ENCODE data around the gene RB1. TPM values are rescaled to one million over a fixed set of nuclear protein-coding genes. Genes with fewer than 3 reads are reported as not detected.

Gene RB1
- total RNA-seq, result 23.8 TPM
- long read RNA-seq, full-length matches to known transcripts, result 27 of 32 reads
- long read RNA-seq, partial matches to known transcripts, result 2 of 32 reads
- long read RNA-seq, other reads (novel, unspliced or antisense), result 3 of 32 reads

DNA sequence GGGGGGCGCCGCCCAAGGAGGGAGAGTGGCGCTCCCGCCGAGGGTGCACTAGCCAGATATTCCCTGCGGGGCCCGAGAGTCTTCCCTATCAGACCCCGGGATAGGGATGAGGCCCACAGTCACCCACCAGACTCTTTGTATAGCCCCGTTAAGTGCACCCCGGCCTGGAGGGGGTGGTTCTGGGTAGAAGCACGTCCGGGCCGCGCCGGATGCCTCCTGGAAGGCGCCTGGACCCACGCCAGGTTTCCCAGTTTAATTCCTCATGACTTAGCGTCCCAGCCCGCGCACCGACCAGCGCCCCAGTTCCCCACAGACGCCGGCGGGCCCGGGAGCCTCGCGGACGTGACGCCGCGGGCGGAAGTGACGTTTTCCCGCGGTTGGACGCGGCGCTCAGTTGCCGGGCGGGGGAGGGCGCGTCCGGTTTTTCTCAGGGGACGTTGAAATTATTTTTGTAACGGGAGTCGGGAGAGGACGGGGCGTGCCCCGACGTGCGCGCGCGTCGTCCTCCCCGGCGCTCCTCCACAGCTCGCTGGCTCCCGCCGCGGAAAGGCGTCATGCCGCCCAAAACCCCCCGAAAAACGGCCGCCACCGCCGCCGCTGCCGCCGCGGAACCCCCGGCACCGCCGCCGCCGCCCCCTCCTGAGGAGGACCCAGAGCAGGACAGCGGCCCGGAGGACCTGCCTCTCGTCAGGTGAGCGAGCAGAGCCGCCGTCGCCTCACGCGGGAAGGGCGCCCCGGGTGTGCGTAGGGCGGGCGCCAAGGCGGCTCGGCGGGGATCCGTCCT is at the start of gene RB1:
RB1 (plus strand) TSS at position 393 of the 784 bp plus-strand sequence; CDS start at position 555, 162 bp downstream.
- intact Hi-C loops (cut with micrococcal nuclease), result loop anchor here (10.0 kb wide), 1 partner anchor 69 kb away; the partner anchor contains the start of gene ITM2B
- peak; percentile 94 for DNase-seq
- peak within 1 kb of the TSS; percentile 96 for H3K4me3 ChIP-seq
- H3K36me3 ChIP-seq, result peaks cover 14% of the 10 kb centered on the region
- peak within 1 kb of the TSS; percentile 100 for H3K27ac ChIP-seq (replicated peaks)
- TF ChIP-seq, protein P1, sequence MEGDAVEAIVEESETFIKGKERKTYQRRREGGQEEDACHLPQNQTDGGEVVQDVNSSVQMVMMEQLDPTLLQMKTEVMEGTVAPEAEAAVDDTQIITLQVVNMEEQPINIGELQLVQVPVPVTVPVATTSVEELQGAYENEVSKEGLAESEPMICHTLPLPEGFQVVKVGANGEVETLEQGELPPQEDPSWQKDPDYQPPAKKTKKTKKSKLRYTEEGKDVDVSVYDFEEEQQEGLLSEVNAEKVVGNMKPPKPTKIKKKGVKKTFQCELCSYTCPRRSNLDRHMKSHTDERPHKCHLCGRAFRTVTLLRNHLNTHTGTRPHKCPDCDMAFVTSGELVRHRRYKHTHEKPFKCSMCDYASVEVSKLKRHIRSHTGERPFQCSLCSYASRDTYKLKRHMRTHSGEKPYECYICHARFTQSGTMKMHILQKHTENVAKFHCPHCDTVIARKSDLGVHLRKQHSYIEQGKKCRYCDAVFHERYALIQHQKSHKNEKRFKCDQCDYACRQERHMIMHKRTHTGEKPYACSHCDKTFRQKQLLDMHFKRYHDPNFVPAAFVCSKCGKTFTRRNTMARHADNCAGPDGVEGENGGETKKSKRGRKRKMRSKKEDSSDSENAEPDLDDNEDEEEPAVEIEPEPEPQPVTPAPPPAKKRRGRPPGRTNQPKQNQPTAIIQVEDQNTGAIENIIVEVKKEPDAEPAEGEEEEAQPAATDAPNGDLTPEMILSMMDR (IDR thresholded peaks at IDR 0.05; ENCODE audit: borderline replicate concordance), result no peak
- H3K4me1 ChIP-seq, result peaks cover 49% of the 10 kb centered on the region
- no peaks in the 10 kb centered on the region for H3K9me3 ChIP-seq (replicated peaks)
- H3K27me3 ChIP-seq (ENCODE audit: low read depth), result no peaks in the 10 kb centered on the region

DNA sequence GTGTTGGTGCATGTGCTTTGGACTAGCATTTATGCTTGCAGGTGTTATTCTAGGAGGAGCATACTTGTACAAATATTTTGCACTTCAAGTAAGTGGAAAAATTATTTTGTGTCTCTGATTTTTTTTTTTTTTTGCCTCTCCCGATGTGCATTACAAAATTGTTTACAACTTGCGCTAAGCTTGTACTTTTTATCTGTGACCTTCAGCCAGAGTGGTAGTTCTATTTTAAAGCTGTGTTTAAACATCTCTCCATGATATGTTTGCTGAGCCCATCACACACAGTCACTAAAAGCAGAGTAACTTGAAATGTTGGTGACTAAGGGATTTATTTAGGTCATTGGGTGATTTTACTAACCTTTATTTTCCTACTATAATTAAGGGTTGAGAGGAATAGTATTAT is 49.7 kb upstream of the RB1 start:
- TF ChIP-seq, protein P1 (IDR thresholded peaks at IDR 0.05; ENCODE audit: borderline replicate concordance), result no peak
- no peak overlapping the region for H3K4me3 ChIP-seq
- no peaks in the 10 kb centered on the region for H3K9me3 ChIP-seq (replicated peaks)
- intact Hi-C loops (cut with micrococcal nuclease), result no loop called here
- H3K36me3 ChIP-seq, result peaks cover 52% of the 10 kb centered on the region
- no peaks in the 10 kb centered on the region for H3K27me3 ChIP-seq (ENCODE audit: low read depth)
- peak overlapping the region; percentile 69 for H3K27ac ChIP-seq (replicated peaks)
- DNase-seq, result no peak
- peaks cover 96% of the 10 kb centered on the region for H3K4me1 ChIP-seq

GRCh38 chr13:48255090-48255489 is 48.5 kb upstream of the RB1 start:
- H3K9me3 ChIP-seq (replicated peaks), result no peaks in the 10 kb centered on the region
- intact Hi-C loops (cut with micrococcal nuclease), result no loop called here
- no peaks in the 10 kb centered on the region for H3K27me3 ChIP-seq (ENCODE audit: low read depth)
- no peak overlapping the region for H3K4me3 ChIP-seq
- H3K36me3 ChIP-seq, result peaks cover 64% of the 10 kb centered on the region
- TF ChIP-seq, protein P1 (IDR thresholded peaks at IDR 0.05; ENCODE audit: borderline replicate concordance), result no peak
- peak overlapping the region; percentile 17 for H3K27ac ChIP-seq (replicated peaks)
- peaks cover 92% of the 10 kb centered on the region for H3K4me1 ChIP-seq
- no peak for DNase-seq

DNA sequence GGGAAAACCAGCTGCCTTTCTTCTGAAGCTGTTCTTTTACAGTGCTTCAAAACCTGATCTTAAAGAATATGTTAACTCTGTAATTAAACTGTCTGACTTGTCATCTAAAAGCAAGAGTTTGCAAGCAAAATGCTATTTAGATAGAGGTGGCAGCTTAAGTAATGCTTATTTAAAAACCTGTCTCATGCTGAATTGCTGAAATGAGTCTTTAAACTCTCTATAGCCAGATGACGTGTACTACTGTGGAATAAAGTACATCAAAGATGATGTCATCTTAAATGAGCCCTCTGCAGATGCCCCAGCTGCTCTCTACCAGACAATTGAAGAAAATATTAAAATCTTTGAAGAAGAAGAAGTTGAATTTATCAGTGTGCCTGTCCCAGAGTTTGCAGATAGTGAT is 47.6 kb upstream of the RB1 start:
- no peak for DNase-seq
- peaks cover 88% of the 10 kb centered on the region for H3K4me1 ChIP-seq
- H3K27me3 ChIP-seq (ENCODE audit: low read depth), result no peaks in the 10 kb centered on the region
- intact Hi-C loops (cut with micrococcal nuclease), result no loop called here
- H3K36me3 ChIP-seq, result peaks cover 73% of the 10 kb centered on the region
- no peak overlapping the region for H3K4me3 ChIP-seq
- H3K27ac ChIP-seq (replicated peaks), result peak overlapping the region; percentile 17
- TF ChIP-seq, protein P1 (IDR thresholded peaks at IDR 0.05; ENCODE audit: borderline replicate concordance), result no peak
- H3K9me3 ChIP-seq (replicated peaks), result no peaks in the 10 kb centered on the region

DNA sequence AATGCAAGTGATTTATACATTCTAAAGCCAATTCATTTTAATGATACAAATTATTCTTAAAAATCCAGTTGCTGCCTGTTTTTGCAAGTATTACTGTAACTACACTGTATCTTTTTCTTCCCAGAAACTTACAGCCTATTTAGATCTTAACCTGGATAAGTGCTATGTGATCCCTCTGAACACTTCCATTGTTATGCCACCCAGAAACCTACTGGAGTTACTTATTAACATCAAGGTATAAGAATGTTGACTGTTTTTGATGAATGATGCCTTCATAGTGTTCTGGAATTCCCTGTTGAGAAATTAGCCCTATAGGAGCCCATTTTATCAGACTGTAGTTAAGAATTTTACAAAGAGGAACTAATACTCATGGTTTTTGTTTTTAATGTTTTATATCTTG is 45.5 kb upstream of the RB1 start:
- H3K36me3 ChIP-seq, result peaks cover 92% of the 10 kb centered on the region
- TF ChIP-seq, protein P1 (IDR thresholded peaks at IDR 0.05; ENCODE audit: borderline replicate concordance), result no peak
- intact Hi-C loops (cut with micrococcal nuclease), result no loop called here

More for the DNA sequence above, 45.5 kb upstream of the RB1 start:
- no peak overlapping the region for H3K4me3 ChIP-seq
- no peaks in the 10 kb centered on the region for H3K27me3 ChIP-seq (ENCODE audit: low read depth)
- no peak overlapping the region for H3K27ac ChIP-seq (replicated peaks)
- DNase-seq, result no peak
- peaks cover 69% of the 10 kb centered on the region for H3K4me1 ChIP-seq
- no peaks in the 10 kb centered on the region for H3K9me3 ChIP-seq (replicated peaks)

Data from left ventricle myocardium inferior (tissue), 1 donor.